Left renal cortex interstitium (tissue), 4 donors: ENCODE measurements around the gene ZBTB7C. TPM values are rescaled to one million over a fixed set of nuclear protein-coding genes. Genes with fewer than 3 reads are reported as not detected.
A peak's percentile ranks its signal among the peaks of the same experiment; 100 is the strongest.

Experiments
- DNase-seq, 4 donors: peaks; one replicate each; pipeline ENCODE4 v3.0.0-alpha.2; 2013; ENCODE audit warnings: low read depth in 4 of 4, low spot score in 2 of 4, missing footprints in 1 of 4
- polyA plus RNA-seq, 4 donors: library from polyadenylated mRNA; unstranded; fragments of 120-200 nt; gene quantifications; one replicate each; pipeline ENCODE4 v1.2.1, GENCODE V29; 2013; ENCODE audit not compliant: insufficient read length in 4 of 4

The ZBTB7C gene
- polyA plus RNA-seq, 4 donors: 12.6 to 18.4 (median 15.7) TPM

- no peak for DNase-seq
Measured at GRCh38 chr18:48053881-48054816, 355.0 kb downstream of the ZBTB7C start.

- DNase-seq: no peak
Measured at GRCh38 chr18:48052842-48053241, 356.3 kb downstream of the ZBTB7C start.

GRCh38 chr18:48051945-48052840 lies 357.0 kb downstream of the ZBTB7C start:
- DNase-seq: no peak

- no peak for DNase-seq
Measured at GRCh38 chr18:48050176-48050575, 359.0 kb downstream of the ZBTB7C start.

GRCh38 chr18:48049757-48050156 lies 359.4 kb downstream of the ZBTB7C start:
- no peak for DNase-seq

- no peak for DNase-seq
Measured at GRCh38 chr18:48048251-48048650, 360.9 kb downstream of the ZBTB7C start.

- no peak for DNase-seq
Measured at GRCh38 chr18:48046843-48047242, 362.3 kb downstream of the ZBTB7C start.

GRCh38 chr18:48045744-48046143 lies 363.4 kb downstream of the ZBTB7C start:
- no peak for DNase-seq

- no peak for DNase-seq
Measured at GRCh38 chr18:48044944-48045343, 364.2 kb downstream of the ZBTB7C start.

- DNase-seq: no peak
Measured at GRCh38 chr18:48043166-48043565, 366.0 kb downstream of the ZBTB7C start.

GRCh38 chr18:48042431-48042830 lies 366.8 kb downstream of the ZBTB7C start:
- DNase-seq: no peak

GRCh38 chr18:48040457-48041110 lies 368.6 kb downstream of the ZBTB7C start:
- no peak for DNase-seq

- no peak for DNase-seq
Measured at GRCh38 chr18:48039769-48040215, 369.4 kb downstream of the ZBTB7C start.

- no peak for DNase-seq
Measured at GRCh38 chr18:48038636-48039035, 370.5 kb downstream of the ZBTB7C start.

GRCh38 chr18:48037481-48038271 lies 371.5 kb downstream of the ZBTB7C start:
- no peak for DNase-seq

- peak in 1 of 4 donors; percentile 72 for DNase-seq
Measured at GRCh38 chr18:48036641-48037421, 372.4 kb downstream of the ZBTB7C start.

GRCh38 chr18:48036226-48036625 lies 373.0 kb downstream of the ZBTB7C start:
- DNase-seq: no peak

- no peak for DNase-seq
Measured at GRCh38 chr18:48035556-48035860, 373.7 kb downstream of the ZBTB7C start.
